ENCODE data around the gene ADAM33. TPM values are rescaled to one million over a fixed set of nuclear protein-coding genes. Genes with fewer than 3 reads are reported as not detected.

The ADAM33 gene
- total RNA-seq, 4 donors from 2014 or later: 15.0 to 150 (median 44.6) TPM

GRCh38 chr20:3646067-3646440 lies 35.8 kb downstream of the ADAM33 start:
- in situ Hi-C loops (cut with MboI; ENCODE audit: low pct_ligation_motif_present in 1 of 4, low pct_unique_long_range_greater_than_20kb in 1 of 4, low sequenced_read_pairs in 3 of 4) (no loop called here), intact Hi-C loops (cut with DNase I; ENCODE audit: low total_unique reads) (no loop called here)
- H3K27me3 ChIP-seq: no peaks in the 10 kb centered on the region
- H3K4me1 ChIP-seq: no peaks in the 10 kb centered on the region
- DNase-seq: no peak
- peaks cover 0 to 5% (median 0%) of the 10 kb centered on the region in 4 donors for H3K36me3 ChIP-seq
- WGBS, 2 donors (ENCODE audit: low coverage in 1 of 2): 75 to 83% methylated on average over 2 to 5 of the region's 5 CpGs
- H3K4me3 ChIP-seq: no peak overlapping the region
- TF ChIP-seq POLR2AphosphoS5 (IDR thresholded peaks at IDR 0.05) (no peak), POLR2A (IDR thresholded peaks at IDR 0.05) (no peak), CTCF (IDR thresholded peaks at IDR 0.05) (no peak), EP300 (IDR thresholded peaks at IDR 0.05; ENCODE audit: low read depth) (no peak)
- no peaks in the 10 kb centered on the region for H3K9me3 ChIP-seq
- H3K27ac ChIP-seq: no peak overlapping the region

- in situ Hi-C loops (cut with MboI; ENCODE audit: low pct_ligation_motif_present in 1 of 4, low pct_unique_long_range_greater_than_20kb in 1 of 4, low sequenced_read_pairs in 3 of 4): no loop called here
- DNase-seq: no peak
- H3K4me1 ChIP-seq: no peaks in the 10 kb centered on the region
- WGBS, 2 donors (ENCODE audit: low coverage in 1 of 2): 93 to 94% methylated on average over 7 to 18 of the region's 20 CpGs
- peaks cover 0 to 5% (median 0%) of the 10 kb centered on the region in 4 donors for H3K36me3 ChIP-seq
- H3K27me3 ChIP-seq: no peaks in the 10 kb centered on the region
- TF ChIP-seq POLR2AphosphoS5 (IDR thresholded peaks at IDR 0.05) (no peak), CTCF (IDR thresholded peaks at IDR 0.05) (no peak), POLR2A (IDR thresholded peaks at IDR 0.05) (no peak), EP300 (IDR thresholded peaks at IDR 0.05; ENCODE audit: low read depth) (no peak)
- H3K27ac ChIP-seq: no peak overlapping the region
- no peaks in the 10 kb centered on the region for H3K9me3 ChIP-seq
- intact Hi-C loops (cut with DNase I; ENCODE audit: low total_unique reads): no loop called here
- no peak overlapping the region for H3K4me3 ChIP-seq
Measured at GRCh38 chr20:3645309-3646066, 36.3 kb downstream of the ADAM33 start.

GRCh38 chr20:3640259-3640658 lies 41.6 kb downstream of the ADAM33 start:
- no peak for DNase-seq
- TF ChIP-seq EP300 (IDR thresholded peaks at IDR 0.05; ENCODE audit: low read depth) (no peak), CTCF (IDR thresholded peaks at IDR 0.05) (no peak), POLR2AphosphoS5 (IDR thresholded peaks at IDR 0.05) (no peak), POLR2A (IDR thresholded peaks at IDR 0.05) (no peak)
- WGBS, 2 donors (ENCODE audit: low coverage in 1 of 2): 90 to 96% methylated on average over 3 of the region's 3 CpGs
- Histone ChIP-seq H3K4me1 (no peaks in the 10 kb centered on the region), H3K36me3 (no peaks in the 10 kb centered on the region), H3K4me3 (no peak overlapping the region), H3K27ac (no peak overlapping the region), H3K27me3 (no peaks in the 10 kb centered on the region), H3K9me3 (no peaks in the 10 kb centered on the region)
- in situ Hi-C loops (cut with MboI; ENCODE audit: low pct_ligation_motif_present in 1 of 4, low pct_unique_long_range_greater_than_20kb in 1 of 4, low sequenced_read_pairs in 3 of 4): no loop called here
- intact Hi-C loops (cut with DNase I; ENCODE audit: low total_unique reads): no loop called here

- TF ChIP-seq POLR2AphosphoS5 (IDR thresholded peaks at IDR 0.05): no peak
- TF ChIP-seq EP300 (IDR thresholded peaks at IDR 0.05; ENCODE audit: low read depth): no peak
- no peak for TF ChIP-seq CTCF (IDR thresholded peaks at IDR 0.05)
- no peak for TF ChIP-seq POLR2A (IDR thresholded peaks at IDR 0.05)
- H3K27me3 ChIP-seq: no peaks in the 10 kb centered on the region
- no peaks in the 10 kb centered on the region for H3K36me3 ChIP-seq
- no peak for DNase-seq
- intact Hi-C loops (cut with DNase I; ENCODE audit: low total_unique reads): no loop called here
- no peak overlapping the region for H3K27ac ChIP-seq
- 90 to 97% methylated on average over 1 of the region's 1 CpG for WGBS, 2 donors (ENCODE audit: low coverage in 1 of 2)
- in situ Hi-C loops (cut with MboI; ENCODE audit: low pct_ligation_motif_present in 1 of 4, low pct_unique_long_range_greater_than_20kb in 1 of 4, low sequenced_read_pairs in 3 of 4): no loop called here
- H3K4me3 ChIP-seq: no peak overlapping the region
- H3K4me1 ChIP-seq: no peaks in the 10 kb centered on the region
- no peaks in the 10 kb centered on the region for H3K9me3 ChIP-seq
Measured at GRCh38 chr20:3635346-3635745, 46.5 kb downstream of the ADAM33 start.

Measured in transverse colon (tissue), 4 donors.